GM10248 (cell line): ENCODE measurements around the gene ADCYAP1R1.

Experiments
- CTCF ChIA-PET: fragments of 300-600 bp; sonication (Branson Sonifier 250); formaldehyde crosslinking; extraction: SDS; loops from one replicate; lab custom pipeline; 2021; ENCODE audit warnings: antibody characterized with exemption; lab: Yijun Ruan, JAX
- POLR2A ChIA-PET: fragments of 350-650 bp; sonication (Branson Sonifier 250); formaldehyde crosslinking; extraction: SDS; loops from one replicate; lab custom pipeline; 2020; ENCODE audit warnings: antibody characterized with exemption; lab: Yijun Ruan, JAX
- DNase-seq: peaks from one replicate; pipeline ENCODE4 v3.0.0; 2012; ENCODE audit errors: extremely low spot score
- CTCF ChIP-seq: IDR thresholded peaks from 2 replicates; pipeline ENCODE4 v1.5.1; 2012; ENCODE audit warnings: mild to moderate bottlenecking, low read depth; ENCODE audit errors: extremely low read depth, missing control alignments, control extremely low read depth

Gene ADCYAP1R1

GRCh38 chr7:31061185-31061584 lies 9.1 kb downstream of the ADCYAP1R1 start:
- POLR2A ChIA-PET: no interaction called here
- DNase-seq: no peak
- TF ChIP-seq CTCF: no peak
- CTCF ChIA-PET: interaction anchor here (0.9 to 1.2 kb wide), 3 partner anchors 12 to 61 kb away, joined by 3 to 7 read pairs (median 6); no protein-coding TSS in a partner anchor

GRCh38 chr7:31062746-31063435 lies 10.8 kb downstream of the ADCYAP1R1 start:
- CTCF ChIA-PET: interaction anchor here (1.7 kb wide), 1 partner anchor 59 kb away, joined by 5 read pairs; no protein-coding TSS in a partner anchor

GRCh38 chr7:31065021-31065593 lies 13.0 kb downstream of the ADCYAP1R1 start:
- POLR2A ChIA-PET: no interaction called here
- TF ChIP-seq CTCF: no peak
- no peak for DNase-seq
- CTCF ChIA-PET: interaction anchor here (0.7 kb wide), 1 partner anchor 18 kb away, joined by 3 read pairs; no protein-coding TSS in a partner anchor

More at GRCh38 chr7:31062746-31063435, 10.8 kb downstream of the ADCYAP1R1 start:
- POLR2A ChIA-PET: no interaction called here
- DNase-seq: no peak
- TF ChIP-seq CTCF: no peak

GRCh38 chr7:31065840-31066239 lies 13.7 kb downstream of the ADCYAP1R1 start:
- TF ChIP-seq CTCF: no peak
- DNase-seq: no peak
- ChIA-PET POLR2A (no interaction called here), CTCF (no interaction called here)

GRCh38 chr7:31066516-31067130 lies 14.5 kb downstream of the ADCYAP1R1 start:
- no peak for TF ChIP-seq CTCF
- no peak for DNase-seq
- CTCF ChIA-PET: interaction anchor here (1.0 kb wide), 1 partner anchor 37 kb away, joined by 4 read pairs; no protein-coding TSS in a partner anchor
- POLR2A ChIA-PET: no interaction called here

GRCh38 chr7:31067491-31067890 lies 15.4 kb downstream of the ADCYAP1R1 start:
- DNase-seq: no peak
- ChIA-PET POLR2A (no interaction called here), CTCF (interaction anchor here (1.0 to 1.9 kb wide), 2 partner anchors 36 to 84 kb away, joined by 4 to 7 read pairs; no protein-coding TSS in a partner anchor)
- TF ChIP-seq CTCF: no peak
